HG02981 (cell line): ENCODE data around the gene MEAK7.

Source experiments
- ATAC-seq: cut with Tn5 transposase; IDR thresholded peaks from one replicate; pipeline ENCODE4 v1.9.1; 2021; ENCODE audit warnings: mild to moderate bottlenecking, moderate library complexity; ENCODE audit not compliant: unreplicated experiment

Gene MEAK7

GRCh38 chr16:84495506-84495905 lies 9.0 kb downstream of the MEAK7 start:
- no peak for ATAC-seq

- no peak for ATAC-seq
These were observed 15.3 kb downstream of the MEAK7 start for GRCh38 chr16:84489131-84489530.

GRCh38 chr16:84487358-84487757 lies 17.1 kb downstream of the MEAK7 start:
- ATAC-seq, result no peak

GRCh38 chr16:84486551-84487235 lies 17.8 kb downstream of the MEAK7 start:
- no peak for ATAC-seq

- no peak for ATAC-seq
These were observed 18.3 kb downstream of the MEAK7 start for GRCh38 chr16:84486126-84486525.

- ATAC-seq, result no peak
These were observed 19.0 kb downstream of the MEAK7 start for GRCh38 chr16:84485255-84486010.

- no peak for ATAC-seq
These were observed 19.7 kb downstream of the MEAK7 start for GRCh38 chr16:84484579-84485254.

- no peak for ATAC-seq
These were observed 20.4 kb downstream of the MEAK7 start for GRCh38 chr16:84483882-84484565.

GRCh38 chr16:84482951-84483881 lies 21.2 kb downstream of the MEAK7 start:
- no peak for ATAC-seq

- ATAC-seq, result no peak
These were observed 22.2 kb downstream of the MEAK7 start for GRCh38 chr16:84482001-84482891.

GRCh38 chr16:84481051-84481735 lies 23.3 kb downstream of the MEAK7 start:
- no peak for ATAC-seq

GRCh38 chr16:84479716-84480450 lies 24.6 kb downstream of the MEAK7 start:
- ATAC-seq, result no peak

GRCh38 chr16:84478172-84478947 lies 26.1 kb downstream of the MEAK7 start:
- no peak for ATAC-seq

GRCh38 chr16:84477661-84478060 lies 26.8 kb downstream of the MEAK7 start:
- no peak for ATAC-seq

GRCh38 chr16:84476401-84476800 lies 28.1 kb downstream of the MEAK7 start:
- ATAC-seq, result no peak

- ATAC-seq, result no peak
These were observed 28.7 kb downstream of the MEAK7 start for GRCh38 chr16:84475643-84476240.

- no peak for ATAC-seq
These were observed 32.5 kb downstream of the MEAK7 start for GRCh38 chr16:84471966-84472365.
